OCI-LY1 (cell line): Measurements from ENCODE around the gene SPTLC2.

Experiments used
- EZH2 ChIP-seq: fragments of 200-600 bp; sonication (generic), shearing (Covaris generic); IDR thresholded peaks from 2 replicates; pipeline ENCODE4 v1.8.0; 2017; ENCODE audit warnings: borderline replicate concordance, mixed run types, mild to moderate bottlenecking, antibody characterized with exemption, low read length, moderate library complexity, mixed read lengths
- TF ChIP-seq, protein P1 (sequence below): fragments of 200-600 bp; sonication (generic), shearing (Covaris generic); IDR thresholded peaks from 2 replicates; pipeline ENCODE4 v1.5.1; 2017; ENCODE audit warnings: mild to moderate bottlenecking, antibody characterized with exemption, low read length, moderate library complexity, mixed read lengths

DNA sequence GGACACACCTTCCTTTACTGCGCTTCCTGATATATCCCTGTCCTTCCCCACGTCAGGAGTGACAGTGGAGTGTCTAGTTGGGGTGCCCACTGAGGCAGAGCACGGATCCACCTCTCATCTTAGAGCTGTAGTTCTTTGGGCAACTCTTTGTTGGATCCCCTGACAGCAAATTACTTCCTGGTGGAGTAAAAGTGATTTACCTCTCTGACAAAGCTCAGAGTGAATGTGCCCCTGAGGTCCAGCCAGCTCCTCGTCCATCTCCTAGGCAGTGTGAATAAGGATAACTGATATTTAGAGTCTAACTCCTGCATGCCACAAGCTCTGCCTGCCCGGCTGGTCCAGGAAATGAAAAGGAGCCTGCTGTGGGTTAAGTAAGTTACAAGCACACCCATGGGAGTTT is 142.5 kb downstream of the SPTLC2 start:
- TF ChIP-seq, protein P1, sequence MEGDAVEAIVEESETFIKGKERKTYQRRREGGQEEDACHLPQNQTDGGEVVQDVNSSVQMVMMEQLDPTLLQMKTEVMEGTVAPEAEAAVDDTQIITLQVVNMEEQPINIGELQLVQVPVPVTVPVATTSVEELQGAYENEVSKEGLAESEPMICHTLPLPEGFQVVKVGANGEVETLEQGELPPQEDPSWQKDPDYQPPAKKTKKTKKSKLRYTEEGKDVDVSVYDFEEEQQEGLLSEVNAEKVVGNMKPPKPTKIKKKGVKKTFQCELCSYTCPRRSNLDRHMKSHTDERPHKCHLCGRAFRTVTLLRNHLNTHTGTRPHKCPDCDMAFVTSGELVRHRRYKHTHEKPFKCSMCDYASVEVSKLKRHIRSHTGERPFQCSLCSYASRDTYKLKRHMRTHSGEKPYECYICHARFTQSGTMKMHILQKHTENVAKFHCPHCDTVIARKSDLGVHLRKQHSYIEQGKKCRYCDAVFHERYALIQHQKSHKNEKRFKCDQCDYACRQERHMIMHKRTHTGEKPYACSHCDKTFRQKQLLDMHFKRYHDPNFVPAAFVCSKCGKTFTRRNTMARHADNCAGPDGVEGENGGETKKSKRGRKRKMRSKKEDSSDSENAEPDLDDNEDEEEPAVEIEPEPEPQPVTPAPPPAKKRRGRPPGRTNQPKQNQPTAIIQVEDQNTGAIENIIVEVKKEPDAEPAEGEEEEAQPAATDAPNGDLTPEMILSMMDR = no peak
- no peak for TF ChIP-seq EZH2
